ENCODE data around the gene HPS4.

HPS4 gene

DNA sequence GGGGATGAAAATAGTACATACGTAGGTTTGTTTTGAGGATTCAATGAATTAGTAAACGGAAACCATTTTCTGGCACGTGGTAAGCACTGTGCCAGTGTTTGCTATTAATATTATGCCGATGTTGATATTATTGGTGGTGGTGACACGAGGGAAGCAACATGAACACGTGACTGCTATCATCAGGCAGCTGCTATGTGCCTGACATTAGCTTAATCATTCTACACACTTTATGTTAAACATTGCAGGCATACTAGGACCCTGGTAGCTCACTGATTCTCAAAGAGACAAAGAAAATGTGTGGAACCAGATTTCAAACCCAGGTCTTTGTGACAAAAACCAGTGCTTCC, 750 bp upstream of the HPS4 start:
- Histone ChIP-seq H3K27me3 (ENCODE audit: insufficient read depth, low read length, poor library complexity) (no peaks in the 10 kb centered on the region), H4K5ac (ENCODE audit: low read length) (peak overlapping the region; percentile 21), H3K56ac (ENCODE audit: low read length) (peak overlapping the region; percentile 64), H2BK15ac (replicated peaks; ENCODE audit: low read depth) (no peak overlapping the region), H3K4me2 (ENCODE audit: low read length) (peak overlapping the region; percentile 67), H3K23ac (ENCODE audit: low read length) (no peak overlapping the region), H3K4ac (ENCODE audit: low read depth, low read length) (no peak overlapping the region), H2AK5ac (ENCODE audit: low read length) (no peak overlapping the region), H3K27ac (ENCODE audit: low read depth, low read length) (no peak overlapping the region), H2BK120ac (ENCODE audit: low read depth, low read length) (no peak overlapping the region), H3K18ac (ENCODE audit: low read length) (no peak overlapping the region), H3K9ac (ENCODE audit: low read length) (peak overlapping the region; percentile 54), H3K4me3 (ENCODE audit: low read length) (peak overlapping the region; percentile 43), H2BK5ac (ENCODE audit: low read length) (no peak overlapping the region), H3K4me1 (ENCODE audit: control insufficient read depth, low read depth, low read length) (peaks cover 4% of the 10 kb centered on the region), H3K79me1 (ENCODE audit: low read length) (peaks cover 20% of the 10 kb centered on the region), H3K79me2 (ENCODE audit: control insufficient read depth, insufficient read depth, low read length) (peaks cover 16% of the 10 kb centered on the region), H3K36me3 (ENCODE audit: control insufficient read depth, insufficient read depth, low read length) (peaks cover 7% of the 10 kb centered on the region), H4K8ac (ENCODE audit: low read depth, low read length) (no peak overlapping the region)
- no CpG with 5 or more reads among the region's 6 CpGs for WGBS (ENCODE audit: extremely low coverage, insufficient coverage, low lambda C conversion rate)
- no peak for DNase-seq

GRCh38 chr22:26483043-26483438, 542 bp downstream of the HPS4 start:
- H3K4me3 ChIP-seq (ENCODE audit: low read length) = peak overlapping the region; percentile 95
- peak; percentile 31 for DNase-seq
- no CpG with 5 or more reads among the region's 7 CpGs for WGBS (ENCODE audit: extremely low coverage, insufficient coverage, low lambda C conversion rate)
- peaks cover 20% of the 10 kb centered on the region for H3K79me1 ChIP-seq (ENCODE audit: low read length)
- H3K36me3 ChIP-seq (ENCODE audit: control insufficient read depth, insufficient read depth, low read length) = peaks cover 1% of the 10 kb centered on the region
- H3K9ac ChIP-seq (ENCODE audit: low read length) = peak overlapping the region; percentile 98
- peak overlapping the region; percentile 97 for H3K27ac ChIP-seq (ENCODE audit: low read depth, low read length)
- no peak overlapping the region for H3K23ac ChIP-seq (ENCODE audit: low read length)
- no peaks in the 10 kb centered on the region for H3K27me3 ChIP-seq (ENCODE audit: insufficient read depth, low read length, poor library complexity)
- H3K4me1 ChIP-seq (ENCODE audit: control insufficient read depth, low read depth, low read length) = peaks cover 4% of the 10 kb centered on the region
- H3K4ac ChIP-seq (ENCODE audit: low read depth, low read length) = peak overlapping the region; percentile 63
- no peak overlapping the region for H2BK120ac ChIP-seq (ENCODE audit: low read depth, low read length)
- H2AK5ac ChIP-seq (ENCODE audit: low read length) = no peak overlapping the region
- peak overlapping the region; percentile 62 for H2BK5ac ChIP-seq (ENCODE audit: low read length)
- H3K56ac ChIP-seq (ENCODE audit: low read length) = peak overlapping the region; percentile 96
- peaks cover 16% of the 10 kb centered on the region for H3K79me2 ChIP-seq (ENCODE audit: control insufficient read depth, insufficient read depth, low read length)
- H3K18ac ChIP-seq (ENCODE audit: low read length) = peak overlapping the region; percentile 77
- no peak overlapping the region for H4K5ac ChIP-seq (ENCODE audit: low read length)
- peak overlapping the region; percentile 99 for H4K8ac ChIP-seq (ENCODE audit: low read depth, low read length)
- peak overlapping the region; percentile 31 for H3K4me2 ChIP-seq (ENCODE audit: low read length)
- no peak overlapping the region for H2BK15ac ChIP-seq (replicated peaks; ENCODE audit: low read depth)

DNA sequence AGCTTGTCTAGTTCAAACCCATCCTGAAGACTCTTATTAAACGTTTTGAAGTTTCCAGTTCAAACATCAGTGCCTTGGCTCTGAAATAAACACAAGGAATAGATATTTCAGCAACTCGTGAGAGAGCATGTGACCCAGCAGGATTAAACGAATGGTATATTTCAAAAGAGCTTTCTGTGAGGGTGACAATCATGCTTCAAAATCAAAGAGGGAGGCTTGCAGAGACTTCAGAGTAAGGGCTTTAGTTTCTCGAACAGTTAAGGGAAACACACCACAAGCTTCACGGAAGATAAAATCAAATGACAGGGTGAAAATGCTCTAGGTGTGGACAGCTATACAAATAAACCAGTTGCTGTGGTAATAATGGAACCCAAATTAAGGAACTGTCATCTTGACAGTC, 1.4 kb downstream of the HPS4 start:
- H4K5ac ChIP-seq (ENCODE audit: low read length) = no peak overlapping the region
- H3K23ac ChIP-seq (ENCODE audit: low read length) = no peak overlapping the region
- DNase-seq = no peak
- no peak overlapping the region for H2BK5ac ChIP-seq (ENCODE audit: low read length)
- peaks cover 20% of the 10 kb centered on the region for H3K79me1 ChIP-seq (ENCODE audit: low read length)
- H3K4me1 ChIP-seq (ENCODE audit: control insufficient read depth, low read depth, low read length) = peaks cover 4% of the 10 kb centered on the region
- H3K27me3 ChIP-seq (ENCODE audit: insufficient read depth, low read length, poor library complexity) = no peaks in the 10 kb centered on the region
- H3K27ac ChIP-seq (ENCODE audit: low read depth, low read length) = no peak overlapping the region
- no peak overlapping the region for H4K8ac ChIP-seq (ENCODE audit: low read depth, low read length)
- H3K79me2 ChIP-seq (ENCODE audit: control insufficient read depth, insufficient read depth, low read length) = peaks cover 16% of the 10 kb centered on the region
- H3K18ac ChIP-seq (ENCODE audit: low read length) = no peak overlapping the region
- H3K4ac ChIP-seq (ENCODE audit: low read depth, low read length) = no peak overlapping the region
- H3K4me2 ChIP-seq (ENCODE audit: low read length) = no peak overlapping the region
- WGBS (ENCODE audit: extremely low coverage, insufficient coverage, low lambda C conversion rate) = no CpG with 5 or more reads among the region's 5 CpGs
- no peaks in the 10 kb centered on the region for H3K36me3 ChIP-seq (ENCODE audit: control insufficient read depth, insufficient read depth, low read length)
- no peak overlapping the region for H3K56ac ChIP-seq (ENCODE audit: low read length)
- H2AK5ac ChIP-seq (ENCODE audit: low read length) = no peak overlapping the region
- H3K4me3 ChIP-seq (ENCODE audit: low read length) = no peak overlapping the region
- no peak overlapping the region for H3K9ac ChIP-seq (ENCODE audit: low read length)
- H2BK15ac ChIP-seq (replicated peaks; ENCODE audit: low read depth) = no peak overlapping the region
- H2BK120ac ChIP-seq (ENCODE audit: low read depth, low read length) = no peak overlapping the region

DNA sequence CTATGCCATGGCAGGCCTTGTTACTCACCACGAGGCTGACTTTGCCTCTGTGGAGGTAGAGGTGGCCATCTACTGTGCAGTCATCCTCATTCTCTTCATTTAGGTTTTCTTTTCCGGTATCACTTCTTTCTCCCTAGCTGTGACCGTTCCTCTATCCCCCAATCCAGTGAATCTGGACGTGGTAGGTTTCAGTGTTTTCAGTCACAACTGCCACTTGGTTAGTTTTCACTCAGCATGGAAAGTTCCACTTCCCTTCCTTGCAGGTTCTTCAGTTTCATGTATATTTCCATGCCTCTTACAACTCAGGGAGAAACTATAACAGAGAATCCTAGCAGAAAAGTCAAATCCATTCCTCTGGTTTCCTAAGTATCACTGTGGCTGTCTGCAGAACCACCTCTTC, 1.9 kb downstream of the HPS4 start:
- no CpG with 5 or more reads among the region's 4 CpGs for WGBS (ENCODE audit: extremely low coverage, insufficient coverage, low lambda C conversion rate)
- Histone ChIP-seq H4K5ac (ENCODE audit: low read length) (no peak overlapping the region), H3K4ac (ENCODE audit: low read depth, low read length) (no peak overlapping the region), H2BK120ac (ENCODE audit: low read depth, low read length) (no peak overlapping the region), H2AK5ac (ENCODE audit: low read length) (no peak overlapping the region), H2BK5ac (ENCODE audit: low read length) (no peak overlapping the region), H3K4me3 (ENCODE audit: low read length) (no peak overlapping the region), H3K9ac (ENCODE audit: low read length) (peak overlapping the region; percentile 41), H3K23ac (ENCODE audit: low read length) (no peak overlapping the region), H3K27me3 (ENCODE audit: insufficient read depth, low read length, poor library complexity) (no peaks in the 10 kb centered on the region), H2BK15ac (replicated peaks; ENCODE audit: low read depth) (no peak overlapping the region), H3K4me2 (ENCODE audit: low read length) (no peak overlapping the region), H3K56ac (ENCODE audit: low read length) (peak overlapping the region; percentile 40), H3K4me1 (ENCODE audit: control insufficient read depth, low read depth, low read length) (peaks cover 4% of the 10 kb centered on the region), H4K8ac (ENCODE audit: low read depth, low read length) (no peak overlapping the region), H3K36me3 (ENCODE audit: control insufficient read depth, insufficient read depth, low read length) (no peaks in the 10 kb centered on the region), H3K79me2 (ENCODE audit: control insufficient read depth, insufficient read depth, low read length) (peaks cover 16% of the 10 kb centered on the region), H3K27ac (ENCODE audit: low read depth, low read length) (no peak overlapping the region), H3K18ac (ENCODE audit: low read length) (no peak overlapping the region), H3K79me1 (ENCODE audit: low read length) (peaks cover 20% of the 10 kb centered on the region)
- no peak for DNase-seq

GRCh38 chr22:26481112-26481693, 2.4 kb downstream of the HPS4 start:
- H3K9ac ChIP-seq (ENCODE audit: low read length) = peak overlapping the region; percentile 41
- H2AK5ac ChIP-seq (ENCODE audit: low read length) = no peak overlapping the region
- no CpG with 5 or more reads among the region's 6 CpGs for WGBS (ENCODE audit: extremely low coverage, insufficient coverage, low lambda C conversion rate)
- no peak overlapping the region for H2BK5ac ChIP-seq (ENCODE audit: low read length)
- H3K27me3 ChIP-seq (ENCODE audit: insufficient read depth, low read length, poor library complexity) = no peaks in the 10 kb centered on the region
- no peaks in the 10 kb centered on the region for H3K36me3 ChIP-seq (ENCODE audit: control insufficient read depth, insufficient read depth, low read length)
- H3K56ac ChIP-seq (ENCODE audit: low read length) = no peak overlapping the region
- H3K4me2 ChIP-seq (ENCODE audit: low read length) = no peak overlapping the region
- H4K5ac ChIP-seq (ENCODE audit: low read length) = no peak overlapping the region
- peaks cover 20% of the 10 kb centered on the region for H3K79me1 ChIP-seq (ENCODE audit: low read length)
- H3K27ac ChIP-seq (ENCODE audit: low read depth, low read length) = no peak overlapping the region
- peaks cover 4% of the 10 kb centered on the region for H3K4me1 ChIP-seq (ENCODE audit: control insufficient read depth, low read depth, low read length)
- H2BK120ac ChIP-seq (ENCODE audit: low read depth, low read length) = no peak overlapping the region
- H3K79me2 ChIP-seq (ENCODE audit: control insufficient read depth, insufficient read depth, low read length) = peaks cover 16% of the 10 kb centered on the region
- no peak overlapping the region for H3K23ac ChIP-seq (ENCODE audit: low read length)
- no peak overlapping the region for H3K4ac ChIP-seq (ENCODE audit: low read depth, low read length)
- H4K8ac ChIP-seq (ENCODE audit: low read depth, low read length) = no peak overlapping the region
- no peak overlapping the region for H3K4me3 ChIP-seq (ENCODE audit: low read length)
- no peak overlapping the region for H2BK15ac ChIP-seq (replicated peaks; ENCODE audit: low read depth)
- DNase-seq = no peak
- H3K18ac ChIP-seq (ENCODE audit: low read length) = no peak overlapping the region

DNA sequence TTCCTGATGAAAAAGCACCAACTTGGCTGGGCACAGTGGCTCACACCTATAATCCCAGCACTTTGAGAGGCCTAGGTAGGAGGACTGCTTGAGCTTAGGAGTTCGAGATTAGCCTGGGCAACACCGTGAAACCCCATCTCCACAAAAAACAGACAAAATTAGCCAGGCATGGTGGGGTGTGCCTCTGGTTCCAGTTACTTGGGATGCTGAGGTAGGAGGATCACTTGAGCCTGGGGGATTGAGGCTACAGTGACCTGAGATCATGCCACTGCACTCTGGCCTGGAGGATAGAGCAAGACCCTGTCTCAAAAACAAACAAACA, 3.0 kb downstream of the HPS4 start:
- Histone ChIP-seq H3K79me2 (ENCODE audit: control insufficient read depth, insufficient read depth, low read length) (peaks cover 13% of the 10 kb centered on the region), H2BK120ac (ENCODE audit: low read depth, low read length) (no peak overlapping the region), H3K36me3 (ENCODE audit: control insufficient read depth, insufficient read depth, low read length) (no peaks in the 10 kb centered on the region), H4K5ac (ENCODE audit: low read length) (no peak overlapping the region), H3K23ac (ENCODE audit: low read length) (no peak overlapping the region), H3K4me3 (ENCODE audit: low read length) (no peak overlapping the region), H3K4ac (ENCODE audit: low read depth, low read length) (no peak overlapping the region), H3K9ac (ENCODE audit: low read length) (peak overlapping the region; percentile 6), H3K18ac (ENCODE audit: low read length) (no peak overlapping the region), H3K56ac (ENCODE audit: low read length) (peak overlapping the region; percentile 47), H3K4me2 (ENCODE audit: low read length) (no peak overlapping the region), H2AK5ac (ENCODE audit: low read length) (no peak overlapping the region), H2BK5ac (ENCODE audit: low read length) (no peak overlapping the region), H3K79me1 (ENCODE audit: low read length) (peaks cover 17% of the 10 kb centered on the region), H2BK15ac (replicated peaks; ENCODE audit: low read depth) (no peak overlapping the region), H3K27me3 (ENCODE audit: insufficient read depth, low read length, poor library complexity) (no peaks in the 10 kb centered on the region), H3K4me1 (ENCODE audit: control insufficient read depth, low read depth, low read length) (peaks cover 4% of the 10 kb centered on the region), H4K8ac (ENCODE audit: low read depth, low read length) (no peak overlapping the region), H3K27ac (ENCODE audit: low read depth, low read length) (no peak overlapping the region)
- WGBS (ENCODE audit: extremely low coverage, insufficient coverage, low lambda C conversion rate) = no CpG with 5 or more reads among the region's 2 CpGs
- DNase-seq = no peak
